ENCODE data around the gene KRTAP12-1. TPM values are rescaled to one million over a fixed set of nuclear protein-coding genes. Genes with fewer than 3 reads are reported as not detected.

Gene KRTAP12-1
- total and polyA plus RNA-seq, 2 donors (not counting 1 experiment from before 2014, with no cell fraction given) = not detected

GRCh38 chr21:44714905-44715304, 32.9 kb upstream of the KRTAP12-1 start:
- H3K27me3 ChIP-seq (replicated peaks in 1 of 4; ENCODE audit: control extremely low read depth in 1 of 4, control insufficient read depth in 3 of 4, insufficient read depth in 4 of 4, low read length in 3 of 4) = peaks cover 0 to 48% (median 30%) of the 10 kb centered on the region in 4 experiments

GRCh38 chr21:44713846-44714245, 31.9 kb upstream of the KRTAP12-1 start:
- H3K79me2 ChIP-seq (ENCODE audit: control insufficient read depth, insufficient read depth, low read length) = no peaks in the 10 kb centered on the region
- Mint-ChIP-seq H3K9me3 (ENCODE audit: insufficient read depth) (peaks cover 3% of the 10 kb centered on the region), H3K27me3 (peaks cover 71% of the 10 kb centered on the region), H3K4me1 (peaks cover 7% of the 10 kb centered on the region), H3K27ac (no peak overlapping the region), H3K4me3 (no peak overlapping the region)
- no peak for DNase-seq
- TF ChIP-seq EZH2 (IDR thresholded peaks at IDR 0.05; ENCODE audit: borderline replicate concordance, insufficient read depth, low read depth, low read length, poor library complexity, severe bottlenecking) (no peak), CTCF (IDR thresholded peaks at IDR 0.05) (no peak)
- peaks cover 6 to 9% of the 10 kb centered on the region in 2 donors for H3K4me1 ChIP-seq (ENCODE audit: control insufficient read depth in 2 of 2, insufficient read depth in 2 of 2, low read length in 2 of 2)
- H4K20me1 ChIP-seq (ENCODE audit: control insufficient read depth, insufficient read depth, low read length, poor library complexity, severe bottlenecking) = no peaks in the 10 kb centered on the region
- 83% methylated on average over 10 of the region's 10 CpGs for WGBS (ENCODE audit: insufficient coverage)
- H3K36me3 ChIP-seq (replicated peaks in 1 of 2; ENCODE audit: control extremely low read depth in 1 of 2, control insufficient read depth in 1 of 2, extremely low read depth in 1 of 2, insufficient read depth in 2 of 2, low read length in 1 of 2) = no peaks in the 10 kb centered on the region
- H3K4me3 ChIP-seq (ENCODE audit: control extremely low read depth in 1 of 5, extremely low read depth in 1 of 5, insufficient read depth in 1 of 5, low read depth in 2 of 5, low read length in 4 of 5) = no peak overlapping the region
- peaks cover 0 to 56% (median 33%) of the 10 kb centered on the region in 4 experiments for H3K27me3 ChIP-seq (replicated peaks in 1 of 4; ENCODE audit: control extremely low read depth in 1 of 4, control insufficient read depth in 3 of 4, insufficient read depth in 4 of 4, low read length in 3 of 4)
- H3K27ac ChIP-seq (ENCODE audit: low read length in 2 of 2) = no peak overlapping the region
- CTCF ChIA-PET = no interaction called here
- H3K4me2 ChIP-seq (replicated peaks; ENCODE audit: low read depth, low read length, poor library complexity, severe bottlenecking) = no peak overlapping the region
- POLR2A ChIA-PET = no interaction called here
- intact Hi-C loops (cut with micrococcal nuclease) = no loop called here
- no peak for ATAC-seq (ENCODE audit: low read depth)
- H3K9ac ChIP-seq (ENCODE audit: low read length) = no peak overlapping the region
- H3K9me3 ChIP-seq (ENCODE audit: control extremely low read depth in 1 of 3, control insufficient read depth in 2 of 3, insufficient read depth in 1 of 3, low read length in 2 of 3) = no peaks in the 10 kb centered on the region
- H2AFZ ChIP-seq (ENCODE audit: insufficient read depth, low read depth, low read length, poor library complexity, severe bottlenecking) = no peak overlapping the region

More at GRCh38 chr21:44714905-44715304, 32.9 kb upstream of the KRTAP12-1 start:
- TF ChIP-seq EZH2 (IDR thresholded peaks at IDR 0.05; ENCODE audit: borderline replicate concordance, insufficient read depth, low read depth, low read length, poor library complexity, severe bottlenecking) (no peak), CTCF (IDR thresholded peaks at IDR 0.05) (no peak)
- Histone ChIP-seq H3K9ac (ENCODE audit: low read length) (no peak overlapping the region), H3K36me3 (replicated peaks in 1 of 2; ENCODE audit: control extremely low read depth in 1 of 2, control insufficient read depth in 1 of 2, extremely low read depth in 1 of 2, insufficient read depth in 2 of 2, low read length in 1 of 2) (no peaks in the 10 kb centered on the region), H3K79me2 (ENCODE audit: control insufficient read depth, insufficient read depth, low read length) (no peaks in the 10 kb centered on the region), H3K4me2 (replicated peaks; ENCODE audit: low read depth, low read length, poor library complexity, severe bottlenecking) (no peak overlapping the region), H4K20me1 (ENCODE audit: control insufficient read depth, insufficient read depth, low read length, poor library complexity, severe bottlenecking) (no peaks in the 10 kb centered on the region), H3K4me1 (ENCODE audit: control insufficient read depth in 2 of 2, insufficient read depth in 2 of 2, low read length in 2 of 2) (peaks cover 3 to 5% of the 10 kb centered on the region in 2 donors), H3K27ac (ENCODE audit: low read length in 2 of 2) (no peak overlapping the region), H3K9me3 (ENCODE audit: control extremely low read depth in 1 of 3, control insufficient read depth in 2 of 3, insufficient read depth in 1 of 3, low read length in 2 of 3) (no peaks in the 10 kb centered on the region), H2AFZ (ENCODE audit: insufficient read depth, low read depth, low read length, poor library complexity, severe bottlenecking) (no peak overlapping the region), H3K4me3 (ENCODE audit: control extremely low read depth in 1 of 5, extremely low read depth in 1 of 5, insufficient read depth in 1 of 5, low read depth in 2 of 5, low read length in 4 of 5) (no peak overlapping the region)
- no peak for DNase-seq
- peaks cover 3% of the 10 kb centered on the region for H3K9me3 Mint-ChIP-seq (ENCODE audit: insufficient read depth)
- ChIA-PET CTCF (no interaction called here), POLR2A (no interaction called here)
- no peak overlapping the region for H3K27ac Mint-ChIP-seq
- H3K4me3 Mint-ChIP-seq = no peak overlapping the region
- whole genome bisulfite sequencing (ENCODE audit: insufficient coverage) = 53% methylated on average over 2 of the region's 8 CpGs
- peaks cover 5% of the 10 kb centered on the region for H3K4me1 Mint-ChIP-seq
- intact Hi-C loops (cut with micrococcal nuclease) = no loop called here
- H3K27me3 Mint-ChIP-seq = peaks cover 73% of the 10 kb centered on the region
- no peak for ATAC-seq (ENCODE audit: low read depth)
